SK-N-SH treated with all-trans-retinoic acid at 6 μM for 48 hours (cell line): Measurements from ENCODE around the gene IFNG-AS1.
A peak's percentile ranks its signal among the peaks of the same experiment; 100 is the strongest.

Experiments used
- ATAC-seq: fragments of 200-7000 bp; cut with Tn5 transposase; 3 replicates; pipeline ENCODE4 v1.9.1; 2020; ENCODE audit warnings: mild to moderate bottlenecking, moderate library complexity
- ARNTL ChIP-seq: fragments of 450-650 bp; formaldehyde crosslinking; IDR thresholded peaks from 2 replicates; pipeline ENCODE4 v1.5.0; 2020; ENCODE audit warnings: low read depth, mild to moderate bottlenecking, moderate library complexity, borderline replicate concordance
- BACH2 ChIP-seq: fragments of 250-450 bp; sonication (Bioruptor Pico); IDR thresholded peaks from 2 replicates; pipeline ENCODE4 v1.9.0; 2021; ENCODE audit warnings: mild to moderate bottlenecking, borderline replicate concordance
- CREB5 ChIP-seq: fragments of 250-450 bp; sonication (Bioruptor Pico); IDR thresholded peaks from 2 replicates; pipeline ENCODE4 v1.5.1; 2020; ENCODE audit warnings: low read depth, mild to moderate bottlenecking, moderate library complexity
- CSDC2 ChIP-seq: fragments of 250-450 bp; sonication (Bioruptor Pico); IDR thresholded peaks from 2 replicates; pipeline ENCODE4 v1.5.0; 2020; ENCODE audit warnings: mild to moderate bottlenecking, moderate library complexity
- CSRNP3 ChIP-seq: fragments of 250-450 bp; sonication (Bioruptor Pico); IDR thresholded peaks from 2 replicates; pipeline ENCODE4 v1.5.1; 2021; ENCODE audit warnings: mild to moderate bottlenecking, moderate library complexity
- ESRRG ChIP-seq: fragments of 250-450 bp; sonication (Bioruptor Pico); IDR thresholded peaks from 2 replicates; pipeline ENCODE4 v1.6.1; 2021; ENCODE audit warnings: mild to moderate bottlenecking
- GLIS3 ChIP-seq: fragments of 250-450 bp; sonication (Bioruptor Pico); IDR thresholded peaks from 2 replicates; pipeline ENCODE4 v1.5.0; 2020; ENCODE audit warnings: mild to moderate bottlenecking, moderate library complexity
- ISL1 ChIP-seq: fragments of 250-450 bp; sonication (Bioruptor Pico); IDR thresholded peaks from 2 replicates; pipeline ENCODE4 v2.1.2; 2022; ENCODE audit warnings: mild to moderate bottlenecking, moderate library complexity
- OSR1 ChIP-seq: fragments of 250-450 bp; sonication (Bioruptor Pico); IDR thresholded peaks from 2 replicates; pipeline ENCODE4 v1.8.0; 2022; ENCODE audit warnings: moderate library complexity, mild to moderate bottlenecking, inconsistent platforms
- POU6F1 ChIP-seq: fragments of 250-450 bp; sonication (Bioruptor Pico); IDR thresholded peaks from 2 replicates; pipeline ENCODE4 v1.8.0; 2021; ENCODE audit warnings: low read depth, mild to moderate bottlenecking, moderate library complexity, borderline replicate concordance
- PPARA ChIP-seq: fragments of 250-450 bp; sonication (Bioruptor Pico); IDR thresholded peaks from 2 replicates; pipeline ENCODE4 v1.5.0; 2020; ENCODE audit warnings: mild to moderate bottlenecking, borderline replicate concordance
- RARB ChIP-seq: fragments of 250-450 bp; sonication (Bioruptor Pico); IDR thresholded peaks from 2 replicates; pipeline ENCODE4 v1.8.0; 2021; ENCODE audit warnings: mild to moderate bottlenecking, moderate library complexity
- TOX ChIP-seq: fragments of 250-450 bp; sonication (Bioruptor Pico); IDR thresholded peaks from 2 replicates; pipeline ENCODE4 v1.8.0; 2021; ENCODE audit warnings: mild to moderate bottlenecking, moderate library complexity, borderline replicate concordance
- TSHZ2 ChIP-seq: fragments of 250-450 bp; sonication (Bioruptor Pico); IDR thresholded peaks from 2 replicates; pipeline ENCODE4 v1.5.0; 2020; ENCODE audit warnings: mild to moderate bottlenecking, moderate library complexity
- ZC3H10 ChIP-seq: fragments of 250-450 bp; sonication (Bioruptor Pico); IDR thresholded peaks from 2 replicates; pipeline ENCODE4 v1.5.1; 2021; ENCODE audit warnings: mild to moderate bottlenecking, moderate library complexity
- ZFP3 ChIP-seq: fragments of 250-450 bp; sonication (Bioruptor Pico); IDR thresholded peaks from 2 replicates; pipeline ENCODE4 v1.5.0; 2020; ENCODE audit warnings: mild to moderate bottlenecking, moderate library complexity
- ZFP30 ChIP-seq: fragments of 450-650 bp; formaldehyde crosslinking; IDR thresholded peaks from 2 replicates; pipeline ENCODE4 v1.5.0; 2022; ENCODE audit warnings: mild to moderate bottlenecking, moderate library complexity
- ZNF565 ChIP-seq: fragments of 450-650 bp; formaldehyde crosslinking; conservative IDR thresholded peaks from 2 replicates; pipeline ENCODE4 v1.5.0; 2020; ENCODE audit warnings: low read depth, mild to moderate bottlenecking, moderate library complexity
- ZNF70 ChIP-seq: fragments of 450-650 bp; formaldehyde crosslinking; IDR thresholded peaks from 2 replicates; pipeline ENCODE4 v1.5.0; 2020; ENCODE audit warnings: mild to moderate bottlenecking, moderate library complexity
- ZNF8 ChIP-seq: fragments of 450-650 bp; formaldehyde crosslinking; IDR thresholded peaks from 2 replicates; pipeline ENCODE4 v1.5.0; 2020; ENCODE audit warnings: mild to moderate bottlenecking, moderate library complexity

The IFNG-AS1 gene

GRCh38 chr12:67980391-67980790 is 8.9 kb upstream of the IFNG-AS1 start (continued):
- no peak for TF ChIP-seq TSHZ2 (CRISPR knock-in tag)
- no peak for TF ChIP-seq RARB (CRISPR knock-in tag)
- no peak for TF ChIP-seq ZFP3
- no peak for TF ChIP-seq ZNF8 (CRISPR knock-in tag)

GRCh38 chr12:67981287-67982162 is 7.7 kb upstream of the IFNG-AS1 start:
- TF ChIP-seq BACH2 (CRISPR knock-in tag) (no peak), ISL1 (CRISPR knock-in tag) (peak; percentile 27), TOX (peak; percentile 65), ZC3H10 (0 out of 2 replicates have a peak, but pooled peaks have one; percentile 21), RARB (CRISPR knock-in tag) (peak; percentile 30; the same call in 1 of the 2 replicates), ZNF70 (CRISPR knock-in tag) (no peak)
- ATAC-seq: peak; percentile 88

GRCh38 chr12:67982164-67982563 is 7.1 kb upstream of the IFNG-AS1 start:
- TF ChIP-seq POU6F1 (CRISPR knock-in tag) (no peak), ZNF565 (CRISPR knock-in tag) (no peak), PPARA (CRISPR knock-in tag) (no peak), CREB5 (CRISPR knock-in tag) (no peak)
- ATAC-seq: peak; percentile 57

- TF ChIP-seq ZFP30 (CRISPR knock-in tag) (no peak), TOX (peak; percentile 67)
- peak; percentile 43 for ATAC-seq
Observed at GRCh38 chr12:67986632-67987031, 2.6 kb upstream of the IFNG-AS1 start.

GRCh38 chr12:67988601-67989021 is 636 bp upstream of the IFNG-AS1 start:
- TF ChIP-seq ZFP30 (CRISPR knock-in tag) (no peak), CREB5 (CRISPR knock-in tag) (no peak), ZNF565 (CRISPR knock-in tag) (no peak), CSDC2 (CRISPR knock-in tag) (no peak), CSRNP3 (CRISPR knock-in tag) (no peak), ZNF70 (CRISPR knock-in tag) (no peak), ARNTL (no peak), ZC3H10 (no peak), GLIS3 (CRISPR knock-in tag) (no peak), PPARA (CRISPR knock-in tag) (no peak), OSR1 (CRISPR knock-in tag) (no peak), TOX (no peak), BACH2 (CRISPR knock-in tag) (no peak), ESRRG (CRISPR knock-in tag) (no peak), ISL1 (CRISPR knock-in tag) (no peak), ZNF8 (CRISPR knock-in tag) (no peak)
- TF ChIP-seq, all 23 proteins: peak for 0
- ATAC-seq: no peak
